Activated gamma-delta T cell treated with Interleukin-2 at 50 U/mL for 16 hours (primary cell): ENCODE results near the gene C2CD4C.
"Not testable (repeated sequence)": the region's sequence is repeated elsewhere in the genome, so short reads cannot be mapped to it uniquely, and the experiment has no call there.

ENCODE experiments used
- DNase-seq: peaks from one replicate; pipeline ENCODE4 v3.0.0-alpha.2; 2020

C2CD4C gene

DNA sequence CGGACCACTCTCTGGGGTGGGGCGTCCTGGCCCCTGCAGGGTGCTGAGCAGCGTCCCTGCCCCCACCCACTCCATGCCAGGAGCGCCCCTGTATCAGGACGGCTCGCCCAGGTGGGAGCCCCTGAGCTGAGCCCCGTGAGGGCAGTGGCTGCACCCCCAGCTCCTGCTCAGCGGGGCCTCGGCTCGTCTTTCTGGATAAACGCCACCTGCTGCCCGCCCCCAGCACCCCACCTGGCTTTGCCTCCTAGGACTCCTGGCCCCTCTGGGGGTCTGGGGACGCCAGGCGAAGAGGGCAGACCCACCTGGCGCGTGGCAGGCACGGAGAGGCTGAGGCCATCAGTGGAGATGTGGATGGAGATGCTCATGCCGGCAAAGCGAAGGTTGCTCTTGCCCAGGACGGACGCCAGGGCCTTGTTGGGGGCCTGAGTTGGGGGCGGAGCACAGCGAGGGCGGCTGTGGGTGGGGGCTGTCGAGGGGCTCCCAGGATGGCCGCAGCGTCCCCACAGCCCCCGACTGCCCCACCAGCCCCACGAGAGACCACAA, 29.5 kb upstream of the C2CD4C start:
- no peak for DNase-seq

DNA sequence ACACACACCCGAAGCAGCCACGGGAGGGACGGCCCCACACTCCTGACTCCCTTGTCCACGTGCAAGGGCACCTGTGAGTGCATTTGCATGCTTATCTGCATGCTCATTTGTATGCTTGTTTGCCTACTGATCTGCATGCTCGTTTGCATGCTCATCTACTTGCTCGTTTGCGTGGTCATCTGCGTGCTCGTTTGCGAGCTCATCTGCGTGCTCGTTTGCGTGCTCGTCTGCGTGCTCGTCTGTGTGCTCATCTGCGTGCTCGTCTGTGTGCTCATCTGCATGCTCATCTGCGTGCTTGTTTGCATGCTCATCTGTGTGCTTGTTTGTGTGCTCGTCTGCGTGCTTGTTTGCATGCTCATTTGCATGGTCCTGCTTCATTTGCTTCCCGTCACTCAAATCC, 28.1 kb upstream of the C2CD4C start:
- DNase-seq: no peak

DNA sequence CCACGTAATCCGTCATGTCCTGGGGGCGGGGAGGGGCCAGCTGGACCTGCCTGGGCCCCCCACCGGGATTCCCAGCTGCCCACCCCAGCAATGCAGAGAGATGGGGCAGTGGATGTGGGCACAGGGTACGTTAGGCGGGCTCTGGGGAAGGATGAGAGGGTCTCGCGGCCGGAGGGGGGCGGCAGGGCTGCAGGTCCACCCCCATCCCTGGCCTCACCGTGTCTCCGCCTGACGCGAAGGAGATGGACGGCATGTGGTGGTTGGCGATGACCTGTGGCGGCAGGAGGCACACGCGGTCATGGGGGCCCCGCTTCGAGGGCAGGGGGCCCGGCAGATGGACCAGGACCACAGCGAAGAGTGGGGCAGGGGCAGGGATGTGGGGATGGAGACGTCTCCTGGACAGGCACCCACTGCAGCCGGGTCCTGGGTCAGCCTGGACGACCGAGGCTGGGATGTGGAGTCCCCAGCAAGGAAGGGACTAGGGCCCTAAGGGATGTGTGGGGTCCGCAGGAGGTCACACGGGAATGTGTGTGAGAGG, 27.5 kb upstream of the C2CD4C start:
- DNase-seq: no peak

DNA sequence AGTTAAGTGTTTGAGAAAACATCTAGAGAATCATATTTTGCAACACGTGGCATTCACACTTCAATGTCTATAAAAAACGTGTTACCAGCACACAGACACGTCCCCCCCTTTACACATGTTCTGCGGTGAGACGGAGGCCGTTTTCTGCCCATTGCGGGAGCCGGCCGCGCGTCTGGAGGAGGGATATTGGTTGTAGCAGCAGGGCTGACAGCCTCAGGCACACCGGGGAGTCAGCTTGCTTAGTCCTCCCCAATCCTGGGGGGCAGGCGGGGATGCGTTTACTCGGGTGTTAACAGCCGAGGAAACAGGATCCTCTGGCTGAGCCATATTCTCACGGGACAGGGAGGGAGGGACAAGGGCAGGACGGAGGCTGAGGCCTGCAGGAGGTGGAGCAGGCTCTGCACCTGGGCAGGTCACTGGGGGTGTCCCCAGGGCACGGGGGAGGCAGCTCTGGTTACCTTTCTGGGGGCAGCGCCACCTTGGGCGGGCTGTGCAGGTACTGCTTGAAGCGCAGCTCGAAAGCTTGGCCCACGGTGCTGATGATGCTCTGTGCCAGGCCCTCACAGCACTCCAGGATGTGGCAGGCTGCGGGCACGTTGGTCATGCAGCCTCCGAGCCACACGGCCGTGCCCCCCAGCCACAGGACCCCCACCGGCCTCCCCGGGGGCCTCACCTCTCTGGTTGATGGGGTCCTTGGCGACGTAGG, 26.9 kb upstream of the C2CD4C start:
- no peak for DNase-seq

DNA sequence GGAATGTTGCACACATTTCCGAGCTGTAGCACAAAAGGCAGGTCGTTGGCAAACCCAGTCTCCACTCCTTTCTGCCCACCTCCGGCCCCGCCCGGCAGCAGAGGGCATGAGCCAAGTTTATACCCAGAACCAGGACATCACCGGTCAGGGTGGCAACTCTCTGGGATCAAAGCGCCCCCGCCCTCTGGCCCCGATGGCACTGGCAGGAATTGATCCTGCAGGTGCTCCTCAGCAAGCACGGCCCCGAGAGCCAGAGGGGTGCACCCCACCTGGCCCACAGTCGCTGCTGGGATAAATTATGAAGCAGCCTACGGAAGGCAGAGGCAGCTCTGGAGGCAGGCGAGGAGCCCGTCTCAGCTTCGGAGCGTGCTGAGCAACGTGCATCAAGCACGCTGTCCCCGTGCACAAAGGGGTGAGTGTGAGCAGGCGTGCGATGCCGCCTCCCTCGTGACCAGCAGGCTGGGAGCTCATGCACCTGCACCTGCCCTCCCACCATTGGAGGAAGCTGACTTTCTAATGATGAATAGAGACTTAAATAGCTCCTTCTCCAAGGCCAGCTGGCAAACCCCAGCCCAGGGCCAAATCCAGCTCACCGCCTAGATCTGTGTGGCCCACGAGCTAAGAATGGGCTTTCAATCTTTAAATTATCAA, 26.2 kb upstream of the C2CD4C start:
- no peak for DNase-seq

DNA sequence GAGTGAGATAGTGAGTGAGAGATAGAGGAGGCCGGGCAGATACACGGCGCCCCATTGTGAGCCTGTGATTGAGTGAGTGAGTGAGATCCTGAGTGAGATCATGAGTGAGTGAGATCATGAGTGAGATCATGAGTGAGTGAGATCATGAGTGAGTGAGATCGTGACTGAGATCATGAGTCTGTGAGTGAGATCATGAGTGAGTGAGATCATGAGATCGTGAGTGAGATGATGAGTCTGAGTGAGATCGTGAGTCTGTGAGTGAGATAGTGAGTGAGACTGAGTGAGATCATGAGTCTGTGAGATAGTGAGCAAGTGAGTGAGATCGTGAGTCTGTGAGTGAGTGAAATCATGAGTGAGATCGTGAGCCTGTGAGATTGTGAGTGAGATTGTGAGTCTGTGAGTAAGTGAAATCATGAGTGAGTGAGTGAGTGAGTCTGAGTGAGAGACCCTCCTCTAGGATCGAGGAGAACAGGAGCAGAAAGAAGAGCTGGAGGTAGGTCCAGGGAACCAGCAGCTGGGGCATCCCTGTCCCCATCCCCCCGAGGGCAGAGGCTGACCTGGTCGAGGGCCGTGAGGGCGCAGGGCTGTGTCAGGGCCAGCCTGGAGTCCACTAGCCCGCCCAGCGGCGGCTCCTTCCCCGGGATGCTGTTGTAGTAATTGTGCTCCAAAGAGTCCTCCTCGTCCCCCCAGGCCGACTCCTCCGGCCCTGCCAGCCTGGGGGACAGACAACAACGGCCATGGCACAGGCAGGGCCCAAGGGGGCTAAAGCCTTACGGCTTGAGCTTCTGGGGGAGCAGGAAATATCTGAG, 25.4 kb upstream of the C2CD4C start:
- DNase-seq: no peak

DNA sequence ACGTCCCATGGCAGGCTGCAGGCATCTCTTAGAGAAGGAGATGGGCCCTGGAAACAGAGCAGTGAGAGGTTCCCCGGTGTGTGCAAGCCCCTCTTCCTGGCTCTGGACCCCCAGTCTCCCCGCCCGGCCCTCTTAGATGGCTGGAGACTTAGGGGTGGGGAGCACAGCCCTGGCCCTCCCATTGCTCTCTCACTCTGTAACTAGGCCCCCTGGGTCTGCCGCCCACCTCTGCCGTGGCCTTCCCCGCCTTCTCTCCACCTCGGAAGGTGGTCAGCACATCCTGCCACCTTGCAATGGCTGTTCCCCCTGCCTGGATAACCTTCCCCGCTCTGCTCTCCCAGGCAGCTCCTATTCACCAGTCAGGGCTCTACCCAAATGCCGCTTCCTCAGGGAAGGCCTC, 21.8 kb upstream of the C2CD4C start:
- no peak for DNase-seq

DNA sequence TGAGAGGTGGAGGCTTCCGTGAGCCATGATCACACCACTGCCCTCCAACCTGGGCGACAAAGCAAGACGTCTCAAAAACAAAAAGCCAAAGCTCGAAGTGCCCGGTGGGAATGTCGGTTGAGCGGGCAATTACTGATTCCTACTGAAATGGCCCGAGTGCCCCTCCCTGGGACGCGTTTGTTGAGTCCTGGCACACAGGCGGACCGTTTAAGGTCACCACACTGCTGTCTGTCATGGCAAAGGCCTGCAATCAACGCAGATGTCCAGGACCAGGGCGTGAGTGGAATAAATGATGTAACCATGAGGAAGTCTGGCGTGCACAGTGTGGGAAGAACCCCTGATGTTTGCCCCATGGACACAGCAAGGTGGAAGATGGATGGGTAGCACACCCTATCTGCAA, 19.2 kb upstream of the C2CD4C start:
- DNase-seq: no peak

DNA sequence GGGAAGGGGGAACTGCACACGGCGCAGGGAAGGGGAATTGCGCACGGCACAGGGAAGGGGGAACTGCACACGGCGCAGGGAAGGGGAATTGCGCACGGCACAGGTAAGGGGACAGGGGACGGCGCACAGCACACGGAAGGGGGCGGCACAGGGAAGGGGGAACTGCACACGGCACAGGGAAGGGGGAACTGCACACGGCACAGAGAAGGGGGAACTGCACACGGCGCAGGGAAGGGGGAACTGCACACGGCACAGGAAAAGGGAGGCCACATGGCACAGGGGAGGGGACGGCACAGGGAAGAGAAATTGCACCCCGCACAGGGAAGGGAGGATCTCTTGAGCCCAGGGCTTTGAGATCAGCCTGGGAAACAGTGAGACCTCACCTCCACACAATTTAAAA, 18.7 kb upstream of the C2CD4C start:
- DNase-seq: not testable (repeated sequence)

DNA sequence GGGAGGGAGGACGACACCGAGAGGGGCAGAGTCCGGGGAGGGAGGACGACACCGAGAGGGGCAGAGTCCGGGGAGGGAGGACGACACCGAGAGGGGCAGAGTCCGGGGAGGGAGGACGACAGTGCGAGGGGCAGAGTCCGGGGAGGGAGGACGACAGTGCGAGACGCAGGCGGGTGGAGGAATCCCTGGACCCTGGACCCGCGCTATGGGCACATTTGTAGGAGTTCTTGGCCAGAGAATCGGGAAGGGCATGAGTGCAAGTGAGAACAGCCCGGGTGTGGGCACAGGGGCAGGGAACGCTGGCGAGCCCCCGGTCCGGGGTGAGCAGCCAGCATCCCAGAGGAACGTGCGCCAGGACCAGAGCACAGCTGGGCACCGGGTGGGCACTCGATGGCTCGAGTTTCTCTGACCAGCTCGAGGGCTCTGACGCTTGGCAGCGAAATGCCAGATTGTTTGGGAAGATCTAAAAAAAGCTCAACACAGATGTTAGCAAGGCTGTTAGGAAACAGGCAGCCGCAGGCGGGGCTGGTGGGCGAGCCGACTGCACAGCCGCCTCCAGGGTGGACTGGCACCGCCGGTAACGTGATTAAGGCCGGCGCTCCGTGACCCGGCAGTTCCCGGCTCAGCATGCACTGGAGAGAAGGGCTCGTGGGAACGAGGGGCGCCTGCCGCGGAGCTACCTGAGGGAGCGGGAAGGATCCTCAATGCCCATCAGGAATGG, 17.9 kb upstream of the C2CD4C start:
- DNase-seq: no peak

DNA sequence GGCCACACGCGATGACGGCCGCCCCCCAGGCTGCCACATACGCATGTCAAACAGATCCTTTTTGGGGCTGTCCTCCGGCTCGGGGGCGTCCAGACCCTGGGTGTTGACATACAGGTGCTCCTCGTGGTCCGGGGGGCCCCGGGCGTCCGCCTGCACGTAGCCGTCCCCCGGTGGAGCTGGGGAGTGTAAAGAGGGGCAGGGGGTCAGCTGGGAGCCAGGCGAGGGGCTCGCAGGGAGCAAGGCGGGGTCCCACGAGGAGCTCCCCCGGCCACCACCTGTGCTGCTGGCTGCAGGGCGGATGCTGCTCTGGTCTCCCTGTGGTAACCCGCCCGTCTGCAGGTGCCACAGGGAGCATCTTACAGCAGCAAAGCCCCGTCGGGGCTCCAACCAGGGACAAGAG, 16.1 kb upstream of the C2CD4C start:
- no peak for DNase-seq

DNA sequence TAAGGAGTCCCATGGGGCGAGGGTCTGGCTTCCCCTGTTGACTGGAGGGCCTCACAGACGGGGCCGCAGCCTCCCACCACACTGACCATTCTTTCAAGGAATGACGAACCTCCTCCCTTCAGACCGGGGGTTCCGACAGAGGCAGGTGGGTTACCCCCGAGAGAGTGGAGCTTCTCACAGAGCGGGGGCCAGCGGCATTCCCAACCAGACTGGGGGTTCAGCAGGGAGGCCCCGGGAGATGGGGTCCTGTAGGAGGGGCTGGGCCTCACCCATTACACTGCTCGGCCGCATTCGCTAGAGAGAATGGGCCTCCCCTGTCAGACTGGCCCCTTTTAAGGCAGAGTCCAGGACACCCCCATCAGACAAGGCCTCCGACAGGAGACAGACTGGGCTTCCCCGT, 15.6 kb upstream of the C2CD4C start:
- DNase-seq: no peak

DNA sequence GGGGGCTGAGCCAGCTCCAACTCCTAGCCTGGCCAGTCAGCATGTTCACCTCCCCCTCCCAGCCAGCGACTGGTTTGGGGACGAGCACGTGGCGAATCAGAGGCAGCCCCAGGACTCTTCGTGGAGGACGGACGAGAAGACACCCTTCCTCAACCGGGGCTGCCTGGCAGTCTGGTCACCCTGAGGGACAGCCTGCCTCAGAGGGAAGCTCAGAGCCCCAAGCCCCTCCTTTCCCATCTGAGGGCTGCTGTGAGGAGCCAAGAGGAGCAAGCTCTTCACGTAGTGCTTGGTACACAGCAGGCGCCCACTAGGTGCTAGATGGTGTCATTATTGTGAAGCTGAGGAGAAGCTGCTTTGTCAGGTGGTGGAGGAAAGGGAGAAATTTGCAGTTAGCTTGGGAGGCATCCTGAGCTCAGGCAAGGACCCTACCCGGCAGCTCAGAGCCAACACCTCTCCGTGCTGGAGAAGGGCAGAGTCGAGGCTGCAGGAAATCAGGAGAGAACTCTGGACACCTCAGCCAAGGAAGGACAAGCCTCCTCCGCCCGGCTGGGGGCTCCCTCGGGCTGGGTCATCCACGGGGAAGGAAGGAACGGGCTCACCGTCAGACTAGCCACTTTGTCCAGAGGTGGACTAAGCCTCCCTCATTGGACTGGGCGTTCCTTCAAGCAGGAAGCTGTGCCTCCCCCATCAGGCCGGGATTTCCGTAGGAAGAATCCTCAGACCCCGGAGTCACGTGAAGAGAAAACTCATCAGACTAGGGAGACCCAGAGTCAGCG, 14.9 kb upstream of the C2CD4C start:
- DNase-seq: no peak

DNA sequence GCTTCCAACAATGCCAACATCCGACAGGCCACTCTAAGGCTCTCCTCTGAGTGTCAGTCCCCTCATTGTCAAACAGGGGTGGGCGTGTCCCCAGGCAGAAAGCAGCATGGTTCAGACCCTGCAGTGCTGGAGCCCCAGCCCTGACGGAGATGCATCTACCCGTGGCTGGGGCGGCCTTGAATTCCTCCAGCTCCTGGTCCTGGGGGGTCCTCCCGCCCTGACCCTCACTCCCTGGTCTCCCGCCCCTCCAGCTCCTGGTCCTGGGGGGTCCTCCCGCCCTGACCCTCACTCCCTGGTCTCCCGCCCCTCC, 13.9 kb upstream of the C2CD4C start:
- DNase-seq: not testable (repeated sequence)

DNA sequence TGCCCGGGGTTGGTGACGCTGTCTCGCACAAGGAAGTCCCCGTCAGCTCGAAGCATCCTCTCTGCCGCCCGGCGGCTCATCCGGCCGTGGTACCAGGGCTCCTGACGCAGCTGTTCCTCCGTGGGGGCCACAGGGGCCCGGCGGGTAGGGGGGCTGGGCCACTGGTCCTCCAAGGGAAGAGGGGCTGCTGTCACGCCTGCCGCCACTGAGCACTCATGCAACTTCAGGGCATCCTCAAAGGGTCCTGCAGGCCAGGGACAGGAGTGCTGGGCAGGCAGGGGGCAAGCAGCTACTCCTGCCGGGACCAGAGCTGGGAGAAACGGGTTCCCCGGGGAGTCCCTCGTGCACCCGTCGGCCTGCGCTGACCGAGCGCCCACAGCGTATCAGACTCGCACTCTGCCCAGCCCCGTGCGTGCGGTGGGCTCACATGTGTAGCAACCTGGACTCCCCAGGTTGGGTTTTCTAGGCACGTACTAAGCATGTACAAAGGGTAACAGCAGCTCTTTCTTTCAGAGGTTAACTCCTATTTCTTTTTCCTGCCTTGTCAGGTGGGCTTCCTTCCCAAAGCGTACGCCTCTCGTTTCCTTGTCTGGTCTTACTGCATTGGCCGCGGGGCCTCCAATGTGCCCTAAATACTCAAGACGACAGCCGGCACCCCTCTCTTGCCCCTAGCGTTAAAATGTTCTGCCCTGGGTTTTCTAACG, 13.4 kb upstream of the C2CD4C start:
- no peak for DNase-seq

DNA sequence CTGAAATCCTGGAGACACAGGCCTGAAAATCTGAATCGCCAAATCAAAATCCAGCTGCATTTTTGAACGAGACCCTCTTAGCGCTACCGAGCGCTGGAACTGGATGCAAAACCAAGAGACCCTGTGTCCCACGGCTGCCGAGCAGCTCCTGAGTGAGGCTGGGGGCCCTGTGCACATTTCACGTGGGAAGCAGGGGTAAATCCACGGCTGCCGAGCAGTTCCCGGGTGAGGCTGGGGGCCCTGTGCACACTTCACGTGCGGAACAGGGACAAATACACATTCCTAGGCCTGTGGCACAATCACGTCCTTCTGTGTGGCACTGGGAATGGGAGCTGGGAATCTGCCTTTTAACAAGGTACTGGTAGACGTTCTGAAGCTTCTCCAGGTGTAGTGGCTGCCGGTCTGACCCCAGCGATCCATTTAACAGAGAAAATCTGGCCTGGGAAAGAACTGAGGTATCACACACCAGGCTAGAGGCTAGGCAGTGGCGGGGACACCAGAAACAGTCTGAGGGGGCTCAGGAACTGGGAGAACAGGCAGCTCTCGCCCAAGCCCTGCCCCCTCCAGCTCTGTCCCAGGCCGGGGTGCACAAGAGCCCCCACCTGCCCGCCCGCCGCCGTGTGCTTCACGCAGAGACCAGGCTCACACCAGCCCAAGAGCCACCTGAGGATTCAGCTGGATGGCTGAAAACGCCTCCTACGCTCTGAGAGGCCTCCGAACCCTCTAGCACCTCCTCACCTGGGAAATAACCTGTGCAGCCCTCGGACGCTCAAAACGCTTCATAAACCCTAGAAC, 11.0 kb upstream of the C2CD4C start:
- DNase-seq: no peak

DNA sequence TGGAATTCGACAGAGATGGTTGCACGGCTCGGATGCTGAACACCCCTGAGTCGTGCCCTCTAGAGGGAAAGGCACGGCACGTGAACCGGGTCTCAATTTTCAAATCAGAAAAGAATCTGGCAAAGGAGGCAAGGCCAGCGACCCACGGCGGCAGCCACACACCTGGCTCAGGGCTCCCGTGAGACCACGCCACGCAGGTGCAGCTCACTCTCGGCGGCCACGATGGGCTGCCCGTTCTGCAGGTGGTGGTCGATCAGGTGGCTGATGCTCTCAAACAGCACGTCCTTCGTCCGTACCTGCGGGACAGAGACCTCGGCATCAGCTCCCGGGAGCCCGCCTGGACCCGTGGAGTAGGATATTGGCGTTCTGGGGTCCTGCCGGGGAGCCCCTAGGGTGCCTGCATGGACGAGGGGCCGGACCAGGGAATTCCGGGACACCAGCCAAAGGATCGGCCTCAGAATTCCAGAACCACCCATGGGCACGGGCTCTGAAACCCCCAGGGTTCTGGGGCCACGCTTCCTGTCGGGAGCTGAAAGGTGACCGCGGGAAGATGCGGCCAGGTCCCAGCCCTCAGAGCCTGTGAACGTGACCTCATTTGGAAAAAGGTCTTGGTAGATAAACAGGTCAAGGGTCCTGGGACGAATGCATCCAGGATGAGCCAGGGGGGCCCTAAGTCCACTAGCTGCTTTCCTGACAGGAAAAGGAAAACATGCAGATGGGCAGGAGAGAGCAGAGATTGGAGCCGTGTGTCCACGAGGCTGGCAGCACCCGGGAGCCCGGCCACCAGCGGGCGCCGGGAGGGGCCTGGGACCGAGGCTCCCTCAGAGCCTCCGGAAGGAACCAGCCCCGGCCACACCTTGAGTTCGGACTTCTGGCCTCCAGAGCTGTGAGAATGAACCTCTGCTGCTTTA, 10.1 kb upstream of the C2CD4C start:
- DNase-seq: no peak

DNA sequence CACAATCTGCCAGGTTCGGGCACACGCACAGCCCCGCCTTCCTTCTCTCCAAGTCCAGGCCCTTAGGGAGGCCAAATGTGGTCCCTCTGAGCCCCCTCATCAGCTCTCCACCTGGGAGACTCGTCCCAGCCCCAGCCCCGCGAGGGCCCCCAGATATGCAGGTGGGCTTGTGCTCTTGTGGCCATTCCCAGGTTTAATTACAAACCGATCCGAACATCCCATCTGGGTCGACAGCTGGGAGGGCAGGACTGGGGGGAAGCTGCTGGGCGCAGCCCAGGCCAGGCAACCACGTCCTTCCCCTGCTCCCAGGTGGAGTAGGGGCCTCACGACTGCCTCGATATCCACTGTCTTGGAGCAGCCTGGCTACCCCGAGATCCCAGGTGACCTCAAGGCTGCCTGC, 7.5 kb upstream of the C2CD4C start:
- no peak for DNase-seq

DNA sequence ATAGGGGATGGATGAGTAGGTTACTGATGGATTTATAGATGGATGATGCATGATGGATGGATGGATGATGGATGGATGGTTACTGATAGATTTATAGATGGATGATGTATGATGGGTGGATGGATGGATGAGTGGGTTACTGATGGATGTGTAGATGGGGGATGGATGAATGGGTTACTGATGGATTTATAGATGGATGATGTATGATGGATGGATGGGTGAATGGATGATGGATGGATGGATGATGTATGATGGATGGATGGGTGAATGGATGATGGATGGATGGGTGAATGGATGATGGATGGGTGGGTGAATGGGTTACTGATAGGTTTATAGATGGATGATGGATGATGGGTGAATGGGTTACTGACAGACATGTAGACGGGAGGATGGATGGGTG, 6.3 kb upstream of the C2CD4C start:
- no peak for DNase-seq
